HepG2 (cell line): ENCODE data around the gene OOSP3. TPM values are rescaled to one million over a fixed set of nuclear protein-coding genes. Genes with fewer than 3 reads are reported as not detected.

ENCODE experiments used
- ATAC-seq: fragments of 200-7000 bp; cut with Tn5 transposase; 3 replicates; pipeline ENCODE4 v1.9.1; 2020; ENCODE audit warnings: mild to moderate bottlenecking, moderate library complexity
- Bru-seq: library from RNA; stranded (reverse); fragments of 400-500 nt; gene quantifications from one replicate; lab custom pipeline; 2021; lab: Mats Ljungman, UMichigan
- BruChase-seq, 2 experiments: library from RNA; stranded (reverse); fragments of 400-500 nt; gene quantifications; one replicate each; lab custom pipeline; 2021; lab: Mats Ljungman, UMichigan
- BruUV-seq: library from RNA; stranded (reverse); fragments of 400-500 nt; replicated peaks from 2 replicates; lab custom pipeline; 2021; lab: Mats Ljungman, UMichigan
- CTCF ChIA-PET: fragments of 300-600 bp; formaldehyde crosslinking; extraction: SDS; loops from one replicate; lab custom pipeline; 2021; ENCODE audit warnings: low total read pairs, inconsistent platforms, low intra/inter-chr PET ratio; lab: Yijun Ruan, JAX
- POLR2A ChIA-PET: fragments of 350-600 bp; sonication (Branson Sonifier 250); formaldehyde crosslinking; loops from one replicate; lab custom pipeline; 2020; ENCODE audit warnings: antibody characterized with exemption, inconsistent platforms; lab: Yijun Ruan, JAX
- DNase-seq: peaks from one replicate; pipeline ENCODE4 v3.0.0-alpha.2; 2015; ENCODE audit warnings: low spot score
- FAIRE-seq: peaks from 3 replicates; lab custom pipeline; 2011; peaks lifted over from hg19 to GRCh38; lab: Jason Lieb, UNC
- H2AFZ ChIP-seq: one replicate; pipeline ENCODE4 v1.6.1; 2011; ENCODE audit warnings: low read length, inconsistent platforms
- H3K27ac ChIP-seq: fragments of 300-600 bp; 3 replicates; pipeline ENCODE4 v1.8.0; 2011; ENCODE audit warnings: mixed run types, mild to moderate bottlenecking, mixed read lengths, low read length, inconsistent platforms; ENCODE audit not compliant: insufficient read depth; ENCODE audit errors: extremely low read length
- H3K27me3 ChIP-seq, 2 experiments: fragments of 200-600 bp in 1 of 2; 2 replicates in 1 of 2; 3 replicates in 1 of 2; pipeline versions ENCODE4 v1.6.0 to v1.8.0; 2011; ENCODE audit warnings: low read length in 2 of 2, mild to moderate bottlenecking in 2 of 2, moderate library complexity in 2 of 2, inconsistent platforms in 1 of 2; ENCODE audit not compliant: insufficient read depth in 2 of 2, control insufficient read depth in 1 of 2
- H3K36me3 ChIP-seq, 2 experiments: fragments of 200-600 bp in 1 of 2; replicated peaks in 1 of 2; 2 replicates in 1 of 2; 3 replicates in 1 of 2; pipeline versions ENCODE4 v1.5.1 to v1.8.0; 2011; ENCODE audit warnings: low read length in 2 of 2, inconsistent platforms in 1 of 2; ENCODE audit not compliant: insufficient read depth in 2 of 2, control insufficient read depth in 1 of 2
- H3K4me1 ChIP-seq: 2 replicates; pipeline ENCODE4 v1.5.1; 2012; ENCODE audit warnings: low read length, inconsistent platforms; ENCODE audit not compliant: insufficient read depth
- H3K4me2 ChIP-seq: 2 replicates; pipeline ENCODE4 v1.6.0; 2011; ENCODE audit warnings: low read depth, low read length, inconsistent platforms
- H3K4me3 ChIP-seq, 3 experiments: fragments of 200-600 bp in 1 of 3; sonication (generic), shearing (Covaris generic) in 1 of 3; replicated peaks in 1 of 3; 2 replicates each; pipeline ENCODE4 v1.5.1; 2011 to 2016; ENCODE audit warnings: low read length in 3 of 3, inconsistent platforms in 2 of 3, low read depth in 2 of 3, mild to moderate bottlenecking in 2 of 3, control low read depth in 1 of 3, mixed read lengths in 1 of 3; ENCODE audit not compliant: insufficient read depth in 1 of 3
- H3K79me2 ChIP-seq: one replicate; pipeline ENCODE4 v1.6.1; 2011; ENCODE audit warnings: low read length, inconsistent platforms; ENCODE audit not compliant: insufficient read depth
- H3K9ac ChIP-seq: 2 replicates; pipeline ENCODE4 v1.6.0; 2011; ENCODE audit warnings: mild to moderate bottlenecking, low read depth, low read length, inconsistent platforms; ENCODE audit not compliant: insufficient read depth
- H3K9me3 ChIP-seq: 2 replicates; pipeline ENCODE4 v1.5.1; 2012; ENCODE audit warnings: mild to moderate bottlenecking, low read length
- H4K20me1 ChIP-seq: 2 replicates; pipeline ENCODE4 v1.6.0; 2011; ENCODE audit warnings: inconsistent platforms, mild to moderate bottlenecking, low read length, moderate library complexity; ENCODE audit not compliant: insufficient read depth
- ATF7 ChIP-seq, 2 experiments: fragments of 450-650 bp in 1 of 2; sonication (generic) in 1 of 2; formaldehyde crosslinking in 1 of 2; IDR thresholded peaks; 2 replicates each; pipeline versions ENCODE4 v1.4.0 to v1.6.1; 2016 to 2020; ENCODE audit warnings: antibody characterized with exemption in 1 of 2, mild to moderate bottlenecking in 1 of 2, missing genetic modification reagents in 1 of 2
- CREB1 ChIP-seq, 2 experiments: fragments of 450-650 bp in 1 of 2; IDR thresholded peaks; 2 replicates each; pipeline ENCODE4 v1.6.1; 2016 to 2017; ENCODE audit warnings: control low read depth in 1 of 2, mild to moderate bottlenecking in 1 of 2, missing compliant biosample characterization in 1 of 2, missing genetic modification characterization in 1 of 2
- TRIM24 ChIP-seq: sonication (generic); formaldehyde crosslinking; IDR thresholded peaks from 2 replicates; pipeline ENCODE4 v1.8.0; 2022; ENCODE audit warnings: mild to moderate bottlenecking, missing genetic modification reagents
- WGBS: methylation state at CpG from one replicate; pipeline ENCODE4 v1.1.6; 2017; ENCODE audit warnings: low lambda C conversion rate; 5-methylcytosine and 5-hydroxymethylcytosine counted together
- in situ Hi-C: cut with HindIII; loops from 2 replicates; pipeline ENCODE4 v1.10.0; 2017; ENCODE audit warnings: low pct_unique_long_range_greater_than_20kb; ENCODE audit not compliant: extremely low pct_ligation_motif_present
- intact Hi-C: fragments of 100-400 bp; cut with micrococcal nuclease; formaldehyde crosslinking; loops from one replicate; pipeline ENCODE4 v1.10.0; 2022; ENCODE audit not compliant: unreplicated experiment
- long read RNA-seq, 2 experiments: library from RNA in 1 of 2; library from polyadenylated mRNA in 1 of 2; stranded (forward) in 1 of 2; unstranded in 1 of 2; transcript quantifications; one replicate each; pipeline ENCODE4 v2.0.0, GENCODE V29; 2019 to 2022
- polyA minus RNA-seq, 3 experiments: library from RNA; depleted of rRNA, polyadenylated mRNA; stranded (reverse); fragments of >200 nt; gene quantifications; 2 replicates each; pipeline ENCODE4 v1.2.3, GENCODE V29; 2011; ENCODE audit warnings: low replicate concordance in 1 of 3
- polyA plus RNA-seq, 8 experiments: library from polyadenylated mRNA; depleted of rRNA in 3 of 8; stranded (reverse) in 7 of 8; unstranded in 1 of 8; fragments of >200 nt; fragmentation: Illumina TruSeq in 4 of 8; extraction: Trizol in 4 of 8; gene quantifications; 2 replicates each; pipeline versions ENCODE4 v1.2.1 to v1.2.3, GENCODE V29; 2011 to 2016; ENCODE audit warnings: low read depth in 4 of 8, missing spikeins in 1 of 8, mixed read lengths in 1 of 8; ENCODE audit not compliant: insufficient read depth in 1 of 8
- total RNA-seq, 5 experiments: library from RNA; depleted of rRNA; stranded (reverse); fragments of >200 nt; fragmentation: Illumina TruSeq; extraction: Trizol; gene quantifications; 2 replicates each; pipeline ENCODE4 v1.2.3, GENCODE V29; 2016; ENCODE audit warnings: low read depth in 1 of 5

Gene OOSP3, protein sequence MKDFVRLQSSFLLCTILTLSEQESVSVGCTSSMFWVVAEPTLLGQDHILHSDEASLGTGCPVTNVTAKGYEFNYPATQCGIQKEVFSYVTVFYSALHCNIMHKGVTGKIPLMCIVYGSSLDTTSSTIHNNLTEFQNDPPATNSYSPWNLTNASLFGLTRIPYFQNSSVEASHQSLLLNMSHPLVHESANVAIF
- total RNA-seq (2016; rRNA removed; fragmentation: Illumina TruSeq; extraction: Trizol) (not detected in 2 replicates), polyA plus RNA-seq (2011; rRNA removed) (not detected in 2 replicates), polyA minus RNA-seq (2011; rRNA and poly(A)+ RNA removed; ENCODE audit: low replicate concordance) (not detected in 2 replicates), Bru-seq, nascent RNA (percentile 13 among the genes with signal in this experiment), BruChase-seq, experiment 1, labeled RNA remaining after a 6-hour chase (percentile 13 among the genes with signal in this experiment), BruChase-seq, experiment 2, labeled RNA remaining after a 2-hour chase (percentile 22 among the genes with signal in this experiment)
- not detected in 2 replicates for total RNA-seq (2016; cell fraction: cytosol; rRNA removed; fragmentation: Illumina TruSeq; extraction: Trizol; ENCODE audit: low read depth)
- total RNA-seq (2016; cell fraction: insoluble cytoplasmic fraction; rRNA removed; fragmentation: Illumina TruSeq; extraction: Trizol), result not detected in 2 replicates
- total RNA-seq (2016; cell fraction: membrane; rRNA removed; fragmentation: Illumina TruSeq; extraction: Trizol), result not detected in 2 replicates
- not detected in 2 replicates for total RNA-seq (2016; cell fraction: nucleus; rRNA removed; fragmentation: Illumina TruSeq; extraction: Trizol)
- not detected in 2 replicates for polyA plus RNA-seq (2011; cell fraction: cytosol; rRNA removed)
- not detected in 2 replicates for polyA plus RNA-seq (2011; cell fraction: nucleus; rRNA removed)
- not detected in 2 replicates for polyA plus RNA-seq (2012)
- polyA plus RNA-seq (2016; cell fraction: cytosol; fragmentation: Illumina TruSeq; extraction: Trizol; ENCODE audit: low read depth), result not detected in 2 replicates
- polyA plus RNA-seq (2016; cell fraction: insoluble cytoplasmic fraction; fragmentation: Illumina TruSeq; extraction: Trizol; ENCODE audit: low read depth), result not detected in 2 replicates
- not detected in 2 replicates for polyA plus RNA-seq (2016; cell fraction: membrane; fragmentation: Illumina TruSeq; extraction: Trizol; ENCODE audit: low read depth)
- not detected in 2 replicates for polyA plus RNA-seq (2016; cell fraction: nucleus; fragmentation: Illumina TruSeq; extraction: Trizol; ENCODE audit: insufficient read depth, low read depth)
- polyA minus RNA-seq (2011; cell fraction: cytosol; rRNA and poly(A)+ RNA removed), result not detected in 2 replicates
- not detected in 2 replicates for polyA minus RNA-seq (2011; cell fraction: nucleus; rRNA and poly(A)+ RNA removed)
- long read RNA-seq, experiment 1, result 0 reads
- long read RNA-seq, experiment 2, result 0 reads

DNA sequence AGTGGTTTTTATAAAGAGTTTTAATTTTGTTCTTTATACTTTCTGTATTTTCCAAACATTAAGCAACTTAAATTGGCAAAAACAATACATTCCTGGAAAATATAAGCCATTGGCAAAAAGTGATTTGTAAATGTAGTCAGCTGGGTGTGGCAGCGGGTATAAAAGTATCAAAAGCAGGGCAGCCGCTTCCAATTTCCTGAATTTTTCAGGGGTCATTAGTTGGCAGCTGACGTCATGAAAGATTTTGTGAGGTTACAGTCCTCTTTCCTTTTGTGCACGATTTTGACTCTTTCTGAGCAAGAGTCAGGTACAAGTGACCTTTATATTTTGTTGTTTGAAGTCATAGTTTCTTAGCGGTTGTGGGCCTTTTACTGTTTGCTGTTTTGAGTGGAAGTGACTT lies at the start of gene OOSP3:
Gene OOSP3 (plus strand): TSS at position 208 of the 400 bp plus-strand sequence. CDS start 27 bp downstream, at position 235.
- H3K4me3 ChIP-seq, result no peak within 1 kb of the TSS
- DNase-seq, result no peak
- H3K27ac ChIP-seq, result no peak within 1 kb of the TSS
- 0 out of 2 replicates have a peak, but pooled peaks have one; percentile 26 for TF ChIP-seq ATF7 (IDR thresholded peaks at IDR 0.05)
- TF ChIP-seq ATF7 (CRISPR knock-in tag; IDR thresholded peaks at IDR 0.05), result no peak
- TF ChIP-seq TRIM24, result no peak
- peak; percentile 86 for TF ChIP-seq CREB1 (IDR thresholded peaks at IDR 0.05)
- no peak for TF ChIP-seq CREB1 (CRISPR knock-in tag; IDR thresholded peaks at IDR 0.05)
- no peak within 1 kb of the TSS for H3K9ac ChIP-seq
- intact Hi-C loops, result no loop called here
- H3K4me1 ChIP-seq, result peaks cover 10% of the 10 kb centered on the region
- 18% methylated on average over 5 of the region's 5 CpGs for WGBS
- in situ Hi-C loops, result no loop called here
- no peaks in the 10 kb centered on the region for H3K36me3 ChIP-seq
- H4K20me1 ChIP-seq, result no peaks in the 10 kb centered on the region
- no peak for FAIRE-seq
- ATAC-seq, result no peak
- H3K4me2 ChIP-seq, result no peak within 1 kb of the TSS
- no TSS peak for BruUV-seq
- no peaks in the 10 kb centered on the region for H3K27me3 ChIP-seq
- no peaks in the 10 kb centered on the region for H3K79me2 ChIP-seq
- POLR2A ChIA-PET, result no interaction called here
- no peaks in the 10 kb centered on the region for H3K9me3 ChIP-seq
- CTCF ChIA-PET, result no interaction called here
- H2AFZ ChIP-seq, result no peak within 1 kb of the TSS
